HG03280 (cell line): ENCODE results near the gene SIRT7.

ENCODE experiments used
- ATAC-seq: cut with Tn5 transposase; IDR thresholded peaks from one replicate; pipeline ENCODE4 v1.9.1; 2021; ENCODE audit warnings: mild to moderate bottlenecking, moderate library complexity; ENCODE audit not compliant: unreplicated experiment

Gene SIRT7

GRCh38 chr17:81907219-81908145 lies 10.5 kb downstream of the SIRT7 start:
- ATAC-seq = no peak

- no peak for ATAC-seq
Observed at GRCh38 chr17:81906476-81907218, 11.3 kb downstream of the SIRT7 start.

- no peak for ATAC-seq
Observed at GRCh38 chr17:81905993-81906392, 12.0 kb downstream of the SIRT7 start.

- ATAC-seq = no peak
Observed at GRCh38 chr17:81905424-81905875, 12.5 kb downstream of the SIRT7 start.

GRCh38 chr17:81904600-81905423 lies 13.2 kb downstream of the SIRT7 start:
- ATAC-seq = no peak

GRCh38 chr17:81903896-81904599 lies 13.9 kb downstream of the SIRT7 start:
- ATAC-seq = no peak

- ATAC-seq = no peak
Observed at GRCh38 chr17:81903415-81903831, 14.6 kb downstream of the SIRT7 start.

GRCh38 chr17:81902653-81903414 lies 15.1 kb downstream of the SIRT7 start:
- no peak for ATAC-seq

GRCh38 chr17:81902023-81902652 lies 15.8 kb downstream of the SIRT7 start, which contains the start of gene NPB:
NPB (plus strand) TSS chr17:81902238; CDS start chr17:81902278, 40 bp downstream.
- no peak for ATAC-seq

- no peak for ATAC-seq
Observed at GRCh38 chr17:81901167-81902022, 16.6 kb downstream of the SIRT7 start.

- no peak for ATAC-seq
Observed at GRCh38 chr17:81900181-81900820, 17.7 kb downstream of the SIRT7 start.

- no peak for ATAC-seq
Observed at GRCh38 chr17:81899514-81900166, 18.3 kb downstream of the SIRT7 start.

GRCh38 chr17:81898885-81899284 lies 19.1 kb downstream of the SIRT7 start:
- no peak for ATAC-seq

GRCh38 chr17:81898029-81898866 lies 19.7 kb downstream of the SIRT7 start:
- ATAC-seq = no peak

GRCh38 chr17:81895400-81895799 lies 22.6 kb downstream of the SIRT7 start:
- no peak for ATAC-seq

GRCh38 chr17:81891303-81891552 lies 26.7 kb downstream of the SIRT7 start:
- no peak for ATAC-seq
